ENCODE data around the gene SDHB. TPM values are rescaled to one million over a fixed set of nuclear protein-coding genes. Genes with fewer than 3 reads are reported as not detected.
"Not testable (repeated sequence)": the region's sequence is repeated elsewhere in the genome, so short reads cannot be mapped to it uniquely, and the experiment has no call there.

SDHB gene
- total RNA-seq, 1 donor from 2014 or later = 101 TPM

DNA sequence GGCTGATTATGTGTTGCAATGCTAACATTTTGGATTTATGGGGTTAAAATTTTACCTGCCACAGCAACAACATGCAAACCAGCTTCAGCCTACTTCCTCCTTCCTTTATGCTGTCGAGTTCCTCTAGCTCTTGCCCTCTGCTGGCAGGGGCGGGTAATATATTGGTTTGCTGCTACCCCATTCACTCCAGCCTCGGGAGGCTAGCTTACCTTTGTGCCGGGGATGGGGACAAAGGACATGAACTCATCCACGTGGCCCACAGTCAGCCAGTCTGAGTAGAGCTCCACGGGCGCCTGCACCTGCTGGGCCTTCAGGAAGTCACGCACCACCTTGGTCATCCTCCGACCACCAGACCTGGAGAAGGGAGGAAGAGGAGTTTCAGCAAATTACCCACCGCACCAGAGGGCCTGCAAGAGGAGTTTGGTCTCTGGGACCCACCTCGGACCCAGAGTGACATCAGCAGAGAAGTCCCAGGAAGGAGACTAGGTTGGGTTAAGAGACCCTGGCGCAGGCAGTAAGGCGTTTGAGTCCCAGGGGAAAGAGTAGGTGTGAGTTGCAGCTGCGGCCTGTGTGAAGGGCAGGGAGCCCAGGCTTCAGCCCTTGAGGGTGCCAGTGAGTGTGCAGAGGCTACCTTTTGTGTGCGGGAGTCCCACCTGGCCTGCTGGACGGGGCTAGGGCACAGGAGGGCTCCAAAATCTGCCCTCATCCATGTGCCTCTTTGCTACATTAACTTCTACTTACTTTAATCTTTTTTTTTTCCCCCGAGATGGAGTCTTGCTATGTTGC lies 21.8 kb upstream of the SDHB start:
- DNase-seq (ENCODE audit: extremely low read depth, low read depth, low spot score) = no peak

DNA sequence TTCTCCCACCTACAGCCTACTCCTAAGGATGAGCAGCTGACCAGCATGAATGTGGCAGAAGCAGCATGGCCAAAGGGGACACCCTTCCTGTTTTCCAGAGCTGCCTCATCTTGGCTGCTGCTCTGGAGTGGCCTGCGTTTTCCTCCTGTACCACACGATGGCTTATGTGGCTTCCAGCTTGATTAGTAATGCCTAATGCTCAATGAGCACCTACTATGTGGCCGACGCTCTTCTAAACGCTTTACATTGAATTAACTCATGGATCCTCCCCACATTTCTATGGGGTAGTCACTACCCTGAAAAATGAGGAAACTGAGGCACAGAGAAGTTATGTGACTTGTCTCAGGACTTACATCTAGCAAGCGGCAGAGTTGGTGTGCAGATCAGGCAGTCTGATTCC lies 18.0 kb upstream of the SDHB start:
- no peak for DNase-seq (ENCODE audit: extremely low read depth, low read depth, low spot score)

DNA sequence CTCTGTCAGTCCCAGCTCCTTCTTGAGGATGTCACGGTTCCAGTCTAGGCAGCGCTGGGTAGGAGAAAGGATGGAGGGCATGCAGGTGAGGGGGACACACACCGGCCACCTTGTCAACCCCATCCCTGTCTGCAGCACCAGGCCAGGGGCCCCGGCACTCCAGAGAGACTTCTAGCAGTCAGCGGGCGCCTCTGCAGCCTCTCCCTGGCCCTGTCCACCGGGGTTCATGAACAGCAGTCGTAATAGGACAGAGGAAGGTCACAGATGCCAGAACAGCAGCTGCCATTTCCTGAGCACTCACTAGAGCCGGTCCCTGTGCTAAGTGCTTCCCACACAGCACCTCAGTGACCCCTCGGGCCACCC lies 16.3 kb upstream of the SDHB start:
- no peak for DNase-seq (ENCODE audit: extremely low read depth, low read depth, low spot score)

GRCh38 chr1:17069452-17070162 lies 15.8 kb upstream of the SDHB start:
- no peak for DNase-seq (ENCODE audit: extremely low read depth, low read depth, low spot score)

DNA sequence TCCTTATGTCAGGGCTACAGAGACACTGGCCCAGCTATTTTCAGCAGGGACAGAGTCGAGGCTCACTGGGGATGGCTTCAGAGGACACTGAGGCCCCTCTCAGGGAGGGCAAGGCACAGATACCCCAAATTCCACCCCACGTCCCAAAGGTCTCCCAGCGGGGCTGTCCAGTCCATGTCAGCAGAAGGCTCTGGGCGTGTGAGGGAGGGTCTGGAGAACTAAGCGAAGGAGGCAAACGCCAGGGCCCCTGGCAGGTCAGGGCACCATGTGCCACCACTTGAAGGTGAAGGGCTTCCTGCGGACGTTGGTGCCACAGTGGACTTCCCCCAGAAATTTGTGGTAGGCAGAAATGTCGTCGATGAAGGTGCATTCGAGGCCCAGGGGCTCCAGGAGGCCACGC lies 15.0 kb upstream of the SDHB start:
- DNase-seq (ENCODE audit: extremely low read depth, low read depth, low spot score) = no peak

- no peak for DNase-seq (ENCODE audit: extremely low read depth, low read depth, low spot score)
These were observed 13.8 kb upstream of the SDHB start for GRCh38 chr1:17067465-17068240.

- DNase-seq (ENCODE audit: extremely low read depth, low read depth, low spot score) = no peak
These were observed 13.2 kb upstream of the SDHB start for GRCh38 chr1:17067069-17067426.

- DNase-seq (ENCODE audit: extremely low read depth, low read depth, low spot score) = no peak
These were observed 12.7 kb upstream of the SDHB start for GRCh38 chr1:17066361-17067068.

- DNase-seq (ENCODE audit: extremely low read depth, low read depth, low spot score) = no peak
These were observed 11.8 kb upstream of the SDHB start for GRCh38 chr1:17065666-17066065.

GRCh38 chr1:17062751-17063150 lies 8.9 kb upstream of the SDHB start:
- DNase-seq (ENCODE audit: extremely low read depth, low read depth, low spot score) = not testable (repeated sequence)

- no peak for DNase-seq (ENCODE audit: extremely low read depth, low read depth, low spot score)
These were observed 8.1 kb upstream of the SDHB start for GRCh38 chr1:17061892-17062291.

DNA sequence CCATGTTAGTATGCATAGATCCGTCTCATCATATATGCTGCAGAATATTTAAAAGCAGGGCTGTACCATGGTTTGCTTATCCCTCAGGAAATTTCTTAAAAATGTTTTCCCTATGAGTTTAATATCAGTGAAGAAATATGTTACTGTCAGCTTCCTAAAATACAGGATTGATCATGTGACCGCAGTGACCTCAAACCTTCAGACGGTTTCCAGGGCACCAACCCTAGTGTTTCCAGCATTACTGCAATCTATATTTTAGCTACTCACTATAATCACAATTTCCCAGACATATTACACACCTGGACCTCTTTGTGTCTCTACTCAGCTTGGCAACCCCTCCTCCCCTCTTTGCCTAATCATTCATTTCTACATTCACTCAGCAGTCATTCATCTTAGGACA lies 7.7 kb upstream of the SDHB start:
- no peak for DNase-seq (ENCODE audit: extremely low read depth, low read depth, low spot score)

- DNase-seq (ENCODE audit: extremely low read depth, low read depth, low spot score) = no peak
These were observed 6.5 kb upstream of the SDHB start for GRCh38 chr1:17060306-17060749.

DNA sequence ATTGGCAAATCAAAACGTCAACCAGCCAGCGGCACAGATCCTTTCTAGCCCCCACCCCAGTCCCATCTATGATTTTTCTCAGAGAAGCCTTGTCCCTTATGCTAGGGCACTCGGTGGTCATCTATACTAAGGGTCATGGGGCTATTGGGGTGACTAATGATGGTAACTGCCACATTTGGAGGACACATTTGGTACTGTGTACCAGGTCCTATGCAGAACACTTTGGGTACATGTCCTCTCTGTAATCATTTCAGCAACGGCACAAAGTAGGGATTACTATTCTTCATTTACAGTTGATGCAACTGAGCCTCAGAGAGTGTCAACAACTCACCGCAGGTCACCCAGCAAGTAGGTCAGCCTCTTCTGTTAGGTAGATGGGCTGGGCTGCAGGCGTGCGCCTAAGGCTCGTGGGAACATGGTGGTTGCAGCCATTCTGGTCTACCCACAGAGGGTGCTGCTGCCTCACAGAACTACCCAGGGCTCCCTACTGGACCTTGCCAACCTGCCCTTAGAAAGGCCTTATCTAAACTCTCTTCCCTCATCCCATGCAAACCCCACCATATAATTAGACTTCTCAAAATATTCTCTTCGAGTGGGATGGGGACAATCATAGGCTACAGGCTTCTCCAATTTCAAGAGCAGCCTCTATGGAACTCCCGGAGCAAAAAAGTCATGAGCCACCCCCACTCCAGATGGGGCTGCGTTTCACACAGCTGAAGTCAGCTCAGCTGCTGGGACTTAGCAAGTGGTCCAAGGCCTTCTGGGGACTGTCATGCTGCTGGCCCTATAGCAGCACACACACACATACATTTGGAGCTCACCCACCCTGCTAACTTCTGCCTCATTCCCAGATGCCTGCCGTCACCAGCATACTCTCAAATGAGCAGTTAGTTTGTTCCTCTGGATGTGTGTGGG lies 5.8 kb upstream of the SDHB start:
- DNase-seq (ENCODE audit: extremely low read depth, low read depth, low spot score) = no peak

- no peak for DNase-seq (ENCODE audit: extremely low read depth, low read depth, low spot score)
These were observed 2.7 kb upstream of the SDHB start for GRCh38 chr1:17056551-17056950.

DNA sequence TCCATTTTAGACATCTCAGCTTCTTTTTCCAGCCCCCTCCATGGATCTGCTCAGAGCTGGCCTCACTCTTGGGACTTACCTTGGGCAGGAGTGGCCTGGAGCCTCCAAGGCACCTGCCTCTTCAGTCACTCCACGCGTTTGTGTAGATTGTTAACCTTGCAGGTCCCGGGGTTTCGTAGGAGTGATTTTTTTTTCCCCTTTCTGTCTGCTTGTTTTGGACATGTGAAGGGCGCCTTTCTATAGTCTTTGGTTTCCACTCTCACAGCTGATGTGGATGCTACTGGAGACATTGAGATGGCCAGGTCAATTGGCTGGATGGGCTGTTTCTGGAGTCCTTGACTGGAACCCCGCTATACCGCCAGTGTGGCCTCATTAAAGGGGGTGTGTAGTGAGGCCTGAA lies 2.0 kb upstream of the SDHB start:
- DNase-seq (ENCODE audit: extremely low read depth, low read depth, low spot score) = no peak

DNA sequence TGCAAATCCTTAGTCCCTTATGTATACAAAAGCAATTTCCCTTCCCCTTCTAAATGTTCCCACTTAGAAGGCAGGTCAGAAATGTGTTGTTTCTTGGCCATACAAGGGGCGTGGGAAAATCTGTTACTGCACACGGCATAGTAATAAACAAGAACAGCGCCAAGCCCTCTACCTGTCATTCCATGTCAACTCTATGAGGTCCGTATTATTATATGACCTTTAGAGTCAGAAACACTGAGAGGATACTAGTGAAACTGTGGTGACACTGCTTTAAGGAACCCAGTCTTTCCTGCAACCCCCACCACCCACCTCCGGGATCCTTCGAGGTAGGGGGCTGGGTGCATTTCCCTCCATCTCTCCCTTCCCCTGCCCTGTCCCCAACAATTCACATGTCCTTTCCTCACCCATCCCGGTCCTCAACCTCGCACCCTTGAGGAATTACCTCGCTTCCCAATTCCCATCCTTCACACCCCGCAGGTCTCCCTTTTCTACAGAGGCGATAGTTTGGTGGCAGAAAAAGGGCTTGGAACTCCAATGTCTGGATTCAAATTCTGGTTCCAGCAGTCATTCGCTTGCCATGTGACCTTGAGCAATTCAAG lies 647 bp downstream of the SDHB start:
- DNase-seq (ENCODE audit: extremely low read depth, low read depth, low spot score) = no peak

DNA sequence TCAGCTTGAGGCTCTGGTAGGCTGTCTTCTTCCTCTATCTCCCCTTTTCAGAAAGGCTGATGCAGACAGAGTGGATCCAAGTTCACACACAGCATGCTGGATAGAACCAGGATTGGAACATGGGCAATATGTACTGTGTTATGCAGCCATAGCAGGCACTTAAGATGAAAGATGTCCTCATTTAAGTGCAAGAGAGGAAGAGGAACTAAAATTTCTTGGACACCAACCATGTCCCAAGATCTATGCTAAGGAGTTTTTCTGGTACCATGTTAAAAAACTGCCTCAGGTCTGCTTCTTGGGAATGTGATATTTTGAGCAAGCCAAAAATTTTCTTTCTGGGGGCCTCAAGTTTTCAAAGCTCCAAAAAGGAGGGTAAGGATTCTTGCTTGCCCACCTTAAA lies 1.2 kb downstream of the SDHB start:
- DNase-seq (ENCODE audit: extremely low read depth, low read depth, low spot score) = no peak

GRCh38 chr1:17052038-17052437 lies 1.8 kb downstream of the SDHB start:
- no peak for DNase-seq (ENCODE audit: extremely low read depth, low read depth, low spot score)

- DNase-seq (ENCODE audit: extremely low read depth, low read depth, low spot score) = no peak
These were observed 5.9 kb downstream of the SDHB start for GRCh38 chr1:17047924-17048323.

Measured in glomerular endothelial cell (primary cell).